Measurements from ENCODE around the gene GYS2. TPM values are rescaled to one million over a fixed set of nuclear protein-coding genes. Genes with fewer than 3 reads are reported as not detected.

GYS2 gene
- total RNA-seq, 4 donors from 2014 or later = not detected

DNA sequence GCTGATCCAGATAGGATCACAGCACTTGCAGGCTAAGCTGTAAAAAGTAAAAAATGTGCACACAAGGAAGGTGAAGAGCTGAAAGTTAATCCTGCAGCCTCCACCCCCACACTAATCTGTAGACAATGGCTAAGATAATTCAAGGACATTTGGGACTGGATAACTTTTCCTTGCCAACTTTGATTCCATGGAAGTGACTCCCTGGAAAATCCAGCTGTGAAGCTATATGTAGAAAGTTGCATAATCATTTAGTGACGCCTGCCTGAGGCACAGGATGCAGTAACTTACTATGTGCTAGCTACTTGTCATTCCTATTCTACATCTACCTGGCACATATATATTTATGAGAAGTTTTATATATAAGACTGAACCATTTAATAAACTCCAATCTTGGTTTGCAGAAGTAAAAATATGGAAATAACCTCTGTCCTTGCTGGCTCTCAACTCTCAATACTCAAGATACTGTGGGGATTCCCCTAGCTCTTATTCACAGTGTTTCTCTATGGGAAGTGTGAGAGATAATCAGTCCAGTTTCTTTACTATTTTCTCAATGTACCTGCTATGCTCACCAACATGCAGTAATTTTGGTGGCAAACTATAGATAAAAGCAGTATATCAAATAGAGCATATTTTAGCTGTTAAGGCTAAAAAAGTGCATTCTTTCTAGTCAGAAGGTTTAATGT is 38.2 kb upstream of the GYS2 start:
- TF ChIP-seq EP300 (IDR thresholded peaks at IDR 0.05) = no peak
- TF ChIP-seq POLR2AphosphoS5 (IDR thresholded peaks at IDR 0.05) = no peak
- no peak for TF ChIP-seq POLR2A (IDR thresholded peaks at IDR 0.05; ENCODE audit: low read depth)
- TF ChIP-seq, protein P1, sequence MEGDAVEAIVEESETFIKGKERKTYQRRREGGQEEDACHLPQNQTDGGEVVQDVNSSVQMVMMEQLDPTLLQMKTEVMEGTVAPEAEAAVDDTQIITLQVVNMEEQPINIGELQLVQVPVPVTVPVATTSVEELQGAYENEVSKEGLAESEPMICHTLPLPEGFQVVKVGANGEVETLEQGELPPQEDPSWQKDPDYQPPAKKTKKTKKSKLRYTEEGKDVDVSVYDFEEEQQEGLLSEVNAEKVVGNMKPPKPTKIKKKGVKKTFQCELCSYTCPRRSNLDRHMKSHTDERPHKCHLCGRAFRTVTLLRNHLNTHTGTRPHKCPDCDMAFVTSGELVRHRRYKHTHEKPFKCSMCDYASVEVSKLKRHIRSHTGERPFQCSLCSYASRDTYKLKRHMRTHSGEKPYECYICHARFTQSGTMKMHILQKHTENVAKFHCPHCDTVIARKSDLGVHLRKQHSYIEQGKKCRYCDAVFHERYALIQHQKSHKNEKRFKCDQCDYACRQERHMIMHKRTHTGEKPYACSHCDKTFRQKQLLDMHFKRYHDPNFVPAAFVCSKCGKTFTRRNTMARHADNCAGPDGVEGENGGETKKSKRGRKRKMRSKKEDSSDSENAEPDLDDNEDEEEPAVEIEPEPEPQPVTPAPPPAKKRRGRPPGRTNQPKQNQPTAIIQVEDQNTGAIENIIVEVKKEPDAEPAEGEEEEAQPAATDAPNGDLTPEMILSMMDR (IDR thresholded peaks at IDR 0.05) = no peak
- intact Hi-C loops (cut with DNase I) = no loop called here
- DNase-seq (ENCODE audit: extremely low spot score) = no peak
- WGBS = 60% methylated on average over 1 of the region's 1 CpG
- no peak overlapping the region for H3K27ac ChIP-seq (replicated peaks in 1 of 4)
- H3K9me3 ChIP-seq = no peaks in the 10 kb centered on the region
- no peaks in the 10 kb centered on the region for H3K27me3 ChIP-seq
- H3K4me3 ChIP-seq = no peak overlapping the region
- peaks cover 41 to 81% (median 60%) of the 10 kb centered on the region in 4 donors for H3K36me3 ChIP-seq
- peaks cover 6 to 22% (median 12%) of the 10 kb centered on the region in 4 donors for H3K4me1 ChIP-seq

GRCh38 chr12:21638054-21638891 is 33.6 kb upstream of the GYS2 start:
- Histone ChIP-seq H3K4me1 (peaks cover 6 to 16% (median 10%) of the 10 kb centered on the region in 4 donors), H3K36me3 (peaks cover 45 to 85% (median 64%) of the 10 kb centered on the region in 4 donors), H3K9me3 (no peaks in the 10 kb centered on the region), H3K27me3 (no peaks in the 10 kb centered on the region), H3K4me3 (no peak overlapping the region), H3K27ac (replicated peaks in 1 of 4) (peak overlapping the region in 1 of 4 donors; percentile 12)
- 56% methylated on average over 1 of the region's 1 CpG for WGBS
- DNase-seq (ENCODE audit: extremely low spot score) = no peak
- intact Hi-C loops (cut with DNase I) = no loop called here
- TF ChIP-seq POLR2AphosphoS5 (IDR thresholded peaks at IDR 0.05) (no peak), EP300 (IDR thresholded peaks at IDR 0.05) (no peak), POLR2A (IDR thresholded peaks at IDR 0.05; ENCODE audit: low read depth) (no peak)
- TF ChIP-seq, protein P1 (IDR thresholded peaks at IDR 0.05) = no peak

- WGBS = 95% methylated on average over 3 of the region's 3 CpGs
- DNase-seq (ENCODE audit: extremely low spot score) = no peak
- no peak overlapping the region for H3K27ac ChIP-seq (replicated peaks in 1 of 4)
- no peaks in the 10 kb centered on the region for H3K9me3 ChIP-seq
- no peak overlapping the region for H3K4me3 ChIP-seq
- peaks cover 28 to 67% (median 46%) of the 10 kb centered on the region in 4 donors for H3K36me3 ChIP-seq
- TF ChIP-seq, protein P1 (IDR thresholded peaks at IDR 0.05) = no peak
- TF ChIP-seq EP300 (IDR thresholded peaks at IDR 0.05) = no peak
- no peak for TF ChIP-seq POLR2AphosphoS5 (IDR thresholded peaks at IDR 0.05)
- no peak for TF ChIP-seq POLR2A (IDR thresholded peaks at IDR 0.05; ENCODE audit: low read depth)
- H3K4me1 ChIP-seq = peaks cover 6 to 8% (median 8%) of the 10 kb centered on the region in 4 donors
- intact Hi-C loops (cut with DNase I) = no loop called here
- no peaks in the 10 kb centered on the region for H3K27me3 ChIP-seq
Observed at GRCh38 chr12:21634245-21634644, 29.6 kb upstream of the GYS2 start.

DNA sequence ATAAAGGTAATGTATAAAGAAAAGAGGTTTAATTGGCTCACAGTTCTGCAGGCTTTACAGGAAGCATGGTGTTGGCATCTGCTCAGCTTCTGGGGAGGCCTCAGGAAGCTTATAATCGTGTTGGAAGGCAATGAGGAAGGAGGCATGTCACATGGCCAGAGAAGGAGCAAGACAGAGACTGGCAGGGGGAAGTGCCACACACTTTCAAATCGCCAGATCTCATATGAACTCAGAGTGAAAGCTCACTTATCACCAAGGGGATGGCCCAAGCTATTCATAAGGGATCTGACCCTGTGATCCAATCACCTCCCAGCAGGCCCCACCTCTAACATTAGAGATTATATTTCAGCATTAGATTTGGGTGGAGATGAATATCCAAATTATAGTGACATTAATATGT is 26.7 kb upstream of the GYS2 start:
- Histone ChIP-seq H3K4me1 (no peaks in the 10 kb centered on the region), H3K4me3 (no peak overlapping the region), H3K27ac (replicated peaks in 1 of 4) (no peak overlapping the region), H3K27me3 (no peaks in the 10 kb centered on the region), H3K9me3 (no peaks in the 10 kb centered on the region), H3K36me3 (peaks cover 20 to 42% (median 29%) of the 10 kb centered on the region in 4 donors)
- 54% methylated on average over 2 of the region's 2 CpGs for WGBS
- no peak for DNase-seq (ENCODE audit: extremely low spot score)
- TF ChIP-seq POLR2AphosphoS5 (IDR thresholded peaks at IDR 0.05) (no peak), EP300 (IDR thresholded peaks at IDR 0.05) (no peak), POLR2A (IDR thresholded peaks at IDR 0.05; ENCODE audit: low read depth) (no peak)
- TF ChIP-seq, protein P1 (IDR thresholded peaks at IDR 0.05) = no peak
- intact Hi-C loops (cut with DNase I) = no loop called here
